ENCODE data around the gene HDAC11. TPM values are rescaled to one million over a fixed set of nuclear protein-coding genes. Genes with fewer than 3 reads are reported as not detected.

The HDAC11 gene
- total RNA-seq, 2 experiments from 2014 or later = 4.5 to 4.6 TPM

- H3K4me3 ChIP-seq (ENCODE audit: low read length) = no peak overlapping the region
- ChIA-PET CTCF (no interaction called here), POLR2A (no interaction called here)
- TF ChIP-seq CTCF (IDR thresholded peaks at IDR 0.05) = no peak
- H3K36me3 ChIP-seq (ENCODE audit: insufficient read depth, low read length) = no peaks in the 10 kb centered on the region
- no peak overlapping the region for H3K27ac ChIP-seq (ENCODE audit: low read depth in 1 of 2, low read length in 2 of 2)
- no peaks in the 10 kb centered on the region for H3K27me3 Mint-ChIP-seq
- H3K27ac Mint-ChIP-seq = no peak overlapping the region
- no peaks in the 10 kb centered on the region for H3K9me3 Mint-ChIP-seq
- DNase-seq (no peak), ATAC-seq (ENCODE audit: poor library complexity) (no peak)
- intact Hi-C loops (cut with DNase I, micrococcal nuclease) = no loop called here
- H3K36me3 Mint-ChIP-seq (ENCODE audit: low read depth) = peaks cover 16% of the 10 kb centered on the region
- no peaks in the 10 kb centered on the region for H3K4me1 ChIP-seq (ENCODE audit: insufficient read depth, low read length)
- H3K4me3 Mint-ChIP-seq = no peak overlapping the region
- H3K27me3 ChIP-seq (ENCODE audit: control insufficient read depth in 1 of 2, insufficient read depth in 2 of 2, low read length in 2 of 2) = no peaks in the 10 kb centered on the region
- H3K9me3 ChIP-seq (ENCODE audit: control insufficient read depth in 1 of 2, insufficient read depth in 1 of 2, low read length in 2 of 2) = no peaks in the 10 kb centered on the region
- no peaks in the 10 kb centered on the region for H3K4me1 Mint-ChIP-seq (ENCODE audit: low read depth)
Observed at GRCh38 chr3:13491206-13491974, 11.3 kb downstream of the HDAC11 start.

GRCh38 chr3:13492048-13492447, 11.9 kb downstream of the HDAC11 start:
- Histone ChIP-seq H3K4me3 (ENCODE audit: low read length) (no peak overlapping the region), H3K4me1 (ENCODE audit: insufficient read depth, low read length) (no peaks in the 10 kb centered on the region), H3K27me3 (ENCODE audit: control insufficient read depth in 1 of 2, insufficient read depth in 2 of 2, low read length in 2 of 2) (no peaks in the 10 kb centered on the region), H3K27ac (ENCODE audit: low read depth in 1 of 2, low read length in 2 of 2) (no peak overlapping the region), H3K36me3 (ENCODE audit: insufficient read depth, low read length) (no peaks in the 10 kb centered on the region), H3K9me3 (ENCODE audit: control insufficient read depth in 1 of 2, insufficient read depth in 1 of 2, low read length in 2 of 2) (no peaks in the 10 kb centered on the region)
- H3K4me1 Mint-ChIP-seq (ENCODE audit: low read depth) = no peaks in the 10 kb centered on the region
- intact Hi-C loops (cut with DNase I, micrococcal nuclease) = no loop called here
- peaks cover 16% of the 10 kb centered on the region for H3K36me3 Mint-ChIP-seq (ENCODE audit: low read depth)
- POLR2A ChIA-PET = no interaction called here
- H3K27ac Mint-ChIP-seq = no peak overlapping the region
- no peak for TF ChIP-seq CTCF (IDR thresholded peaks at IDR 0.05)
- H3K9me3 Mint-ChIP-seq = no peaks in the 10 kb centered on the region
- H3K4me3 Mint-ChIP-seq = no peak overlapping the region
- no peak for DNase-seq
- no peaks in the 10 kb centered on the region for H3K27me3 Mint-ChIP-seq
- no peak for ATAC-seq (ENCODE audit: poor library complexity)
- CTCF ChIA-PET = no interaction called here

- TF ChIP-seq CTCF (IDR thresholded peaks at IDR 0.05) = no peak
- peaks cover 16% of the 10 kb centered on the region for H3K36me3 Mint-ChIP-seq (ENCODE audit: low read depth)
- Histone ChIP-seq H3K4me3 (ENCODE audit: low read length) (no peak overlapping the region), H3K36me3 (ENCODE audit: insufficient read depth, low read length) (no peaks in the 10 kb centered on the region), H3K27ac (ENCODE audit: low read depth in 1 of 2, low read length in 2 of 2) (no peak overlapping the region), H3K27me3 (ENCODE audit: control insufficient read depth in 1 of 2, insufficient read depth in 2 of 2, low read length in 2 of 2) (no peaks in the 10 kb centered on the region), H3K4me1 (ENCODE audit: insufficient read depth, low read length) (no peaks in the 10 kb centered on the region), H3K9me3 (ENCODE audit: control insufficient read depth in 1 of 2, insufficient read depth in 1 of 2, low read length in 2 of 2) (no peaks in the 10 kb centered on the region)
- H3K27ac Mint-ChIP-seq = no peak overlapping the region
- no peaks in the 10 kb centered on the region for H3K4me1 Mint-ChIP-seq (ENCODE audit: low read depth)
- no peak overlapping the region for H3K4me3 Mint-ChIP-seq
- ChIA-PET POLR2A (no interaction called here), CTCF (no interaction called here)
- DNase-seq (no peak), ATAC-seq (ENCODE audit: poor library complexity) (no peak)
- no peaks in the 10 kb centered on the region for H3K9me3 Mint-ChIP-seq
- intact Hi-C loops (cut with DNase I, micrococcal nuclease) = no loop called here
- H3K27me3 Mint-ChIP-seq = no peaks in the 10 kb centered on the region
Observed at GRCh38 chr3:13492976-13493866, 13.1 kb downstream of the HDAC11 start.

Data from CD4-positive, alpha-beta T cell (primary cell).